Epithelial cell of esophagus (primary cell): ENCODE results near the gene MOSPD3.
"Not testable (repeated sequence)": the region's sequence is repeated elsewhere in the genome, so short reads cannot be mapped to it uniquely, and the experiment has no call there.

Experiments used
- DNase-seq: peaks from one replicate; pipeline ENCODE4 v3.0.0; 2010; ENCODE audit warnings: low read depth
- H3K4me3 ChIP-seq: 2 replicates; pipeline ENCODE4 v1.5.1; 2011; ENCODE audit warnings: mild to moderate bottlenecking, low read length, control low read depth
- CTCF ChIP-seq: IDR thresholded peaks from 2 replicates; pipeline ENCODE4 v1.5.1; 2011; ENCODE audit warnings: low read depth, mild to moderate bottlenecking, low read length, control low read depth, inconsistent platforms; ENCODE audit not compliant: insufficient read depth; ENCODE audit errors: missing control alignments

Gene MOSPD3

GRCh38 chr7:100655908-100656674, 43.8 kb downstream of the MOSPD3 start, which contains the start of gene ACTL6B:
ACTL6B (minus strand) TSS chr7:100656448; CDS start chr7:100656354, 94 bp downstream.
- H3K4me3 ChIP-seq, result no peak within 1 kb of the TSS
- no peak for TF ChIP-seq CTCF
- peak; percentile 41 for DNase-seq

GRCh38 chr7:100662194-100662776, 49.9 kb downstream of the MOSPD3 start:
- not testable (repeated sequence) for DNase-seq, H3K4me3 ChIP-seq
